8988T (cell line): ENCODE results near the gene GPBP1L1.

Experiments
- DNase-seq: peaks from one replicate; pipeline ENCODE4 v3.0.0; 2011

GPBP1L1 gene

DNA sequence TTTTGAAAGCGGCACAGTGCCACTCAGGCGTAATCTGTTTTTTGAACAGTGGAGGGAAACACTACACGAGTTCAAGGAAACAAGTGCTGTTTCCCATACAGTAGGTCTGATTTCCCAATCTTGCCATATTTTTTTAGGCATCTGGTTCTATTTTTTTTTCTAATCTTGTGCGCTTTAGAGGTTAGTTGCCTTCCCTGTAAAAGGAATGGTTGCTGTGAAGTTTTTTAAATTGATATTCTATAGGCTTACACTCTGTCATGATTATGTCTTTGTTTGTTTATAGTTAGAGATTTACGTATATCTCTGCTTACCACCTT lies 101.3 kb downstream of the GPBP1L1 start:
- no peak for DNase-seq

- DNase-seq = peak; percentile 49
Observed at GRCh38 chr1:45584351-45585109, 101.8 kb downstream of the GPBP1L1 start.

- peak; percentile 48 for DNase-seq
Observed at GRCh38 chr1:45583666-45584350, 102.5 kb downstream of the GPBP1L1 start, which contains the start of gene NASP. TSS of gene NASP (plus strand) at chr1:45584041. CDS start at chr1:45584147, 106 bp downstream.

DNA sequence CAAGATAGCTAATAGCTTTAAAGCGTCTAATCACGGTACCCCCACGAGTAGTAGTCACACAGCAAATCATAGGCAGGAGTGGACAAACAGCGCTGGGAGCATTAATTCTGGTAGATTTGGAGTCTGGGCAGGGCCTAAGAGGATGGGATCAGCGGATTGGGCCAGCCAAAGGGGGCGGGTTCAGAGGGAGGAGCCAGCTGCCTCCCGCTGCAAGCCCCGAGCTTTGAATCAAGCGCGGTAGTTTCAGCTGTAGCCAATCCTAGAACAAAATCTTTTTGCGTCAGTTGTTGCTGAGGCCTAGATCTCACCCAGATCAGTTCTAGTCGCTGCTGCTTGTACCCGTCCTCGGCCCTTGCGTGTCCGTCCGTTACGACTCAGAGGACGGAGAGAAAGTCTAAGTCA lies 103.1 kb downstream of the GPBP1L1 start:
- peak; percentile 86 for DNase-seq
